Tibial nerve (tissue), 3 donors: ENCODE data around the gene PRDX5.

ENCODE experiments used
- EP300 ChIP-seq, 2 donors: sonication (generic); formaldehyde crosslinking; IDR thresholded peaks; one replicate each; pipeline ENCODE4 v1.6.1; 2017; ENCODE audit warnings: antibody characterized with exemption in 2 of 2, mild to moderate bottlenecking in 1 of 2
- POLR2A ChIP-seq, 2 donors: fragments of 450-650 bp; IDR thresholded peaks; one replicate each; pipeline ENCODE4 v1.6.1; 2017; ENCODE audit warnings: antibody characterized with exemption in 2 of 2, mild to moderate bottlenecking in 2 of 2, moderate library complexity in 2 of 2

DNA sequence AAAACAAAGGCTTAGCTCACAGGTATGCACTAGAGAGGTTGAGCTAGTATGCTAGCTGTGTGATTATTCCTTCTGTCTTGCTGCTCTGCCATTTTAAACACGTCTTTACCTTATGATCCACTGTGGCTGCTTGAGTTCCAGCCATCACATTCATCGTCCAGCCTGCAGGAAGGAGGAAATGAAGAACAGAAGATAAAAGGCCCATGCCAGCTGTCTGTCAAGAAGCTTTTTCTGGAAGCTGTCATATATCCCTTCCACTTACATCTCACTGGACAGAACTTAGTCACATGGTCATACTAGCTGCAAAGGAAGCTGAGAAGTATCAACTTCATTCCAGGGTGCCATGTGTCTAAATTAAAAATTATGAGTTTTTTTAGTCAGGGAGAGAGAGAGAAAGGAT is 9.5 kb downstream of the PRDX5 start:
- TF ChIP-seq EP300 (IDR thresholded peaks at IDR 0.05) (no peak), POLR2A (IDR thresholded peaks at IDR 0.05) (no peak)
